K562 (cell line): Measurements from ENCODE around the gene FOXD3. TPM values are rescaled to one million over a fixed set of nuclear protein-coding genes. Genes with fewer than 3 reads are reported as not detected.

Experiments
- NCOR1 ChIP-seq: fragments of 450-650 bp; IDR thresholded peaks from 2 replicates; pipeline ENCODE4 v1.6.1; 2016; ENCODE audit warnings: mild to moderate bottlenecking, moderate library complexity
- OTX1 ChIP-seq: fragments of 450-650 bp; formaldehyde crosslinking; IDR thresholded peaks from 2 replicates; pipeline ENCODE4 v1.4.0; 2022; ENCODE audit warnings: mild to moderate bottlenecking
- RBFOX2 ChIP-seq: fragments of 200-400 bp; formaldehyde crosslinking; IDR thresholded peaks from 2 replicates; pipeline ENCODE4 v1.6.1; 2017; ENCODE audit warnings: low read depth, mild to moderate bottlenecking, low read length, moderate library complexity
- polyA plus RNA-seq, 8 experiments: library from polyadenylated mRNA; depleted of rRNA in 4 of 8; stranded (reverse) in 5 of 8; unstranded in 3 of 8; fragments of >200 nt; fragmentation: Nextera tagmentation in 2 of 8; fragmentation: Illumina TruSeq in 1 of 8; extraction: Ambion mirVana in 2 of 8; extraction: Trizol in 1 of 8; gene quantifications; 2 replicates each; pipeline versions ENCODE4 v1.2.1 to v1.2.3, GENCODE V29; 2011 to 2014; ENCODE audit warnings: inconsistent platforms in 1 of 8, missing spikeins in 1 of 8
- total RNA-seq, 7 experiments: library from RNA; depleted of rRNA in 6 of 7; stranded (reverse); fragments of >200 nt in 6 of 7; fragmentation: Illumina TruSeq in 2 of 7; extraction: Trizol in 2 of 7; gene quantifications; 2 replicates each; pipeline versions ENCODE4 v1.2.1 to v1.2.3, GENCODE V29; 2011 to 2021; ENCODE audit warnings: low replicate concordance in 1 of 7
- TF ChIP-seq, protein P1 (sequence below), 2 experiments: fragments of 450-650 bp in 1 of 2; sonication (generic) in 1 of 2; formaldehyde crosslinking in 1 of 2; IDR thresholded peaks; 2 replicates each; pipeline versions ENCODE4 v1.7.1 to v1.9.0; 2016 to 2022; ENCODE audit warnings: inconsistent platforms in 1 of 2, mild to moderate bottlenecking in 1 of 2, missing genetic modification reagents in 1 of 2
- TF ChIP-seq, protein P2 (sequence below): sonication (generic); IDR thresholded peaks from 2 replicates; pipeline ENCODE4 v1.6.1; 2016

The FOXD3 gene
- total and polyA plus RNA-seq, 9 of the 15 experiments (the other 6 are each of a cell fraction or from before 2014, with no cell fraction given) = 0.06 to 0.45 (median 0.10) TPM; not detected in 2

DNA sequence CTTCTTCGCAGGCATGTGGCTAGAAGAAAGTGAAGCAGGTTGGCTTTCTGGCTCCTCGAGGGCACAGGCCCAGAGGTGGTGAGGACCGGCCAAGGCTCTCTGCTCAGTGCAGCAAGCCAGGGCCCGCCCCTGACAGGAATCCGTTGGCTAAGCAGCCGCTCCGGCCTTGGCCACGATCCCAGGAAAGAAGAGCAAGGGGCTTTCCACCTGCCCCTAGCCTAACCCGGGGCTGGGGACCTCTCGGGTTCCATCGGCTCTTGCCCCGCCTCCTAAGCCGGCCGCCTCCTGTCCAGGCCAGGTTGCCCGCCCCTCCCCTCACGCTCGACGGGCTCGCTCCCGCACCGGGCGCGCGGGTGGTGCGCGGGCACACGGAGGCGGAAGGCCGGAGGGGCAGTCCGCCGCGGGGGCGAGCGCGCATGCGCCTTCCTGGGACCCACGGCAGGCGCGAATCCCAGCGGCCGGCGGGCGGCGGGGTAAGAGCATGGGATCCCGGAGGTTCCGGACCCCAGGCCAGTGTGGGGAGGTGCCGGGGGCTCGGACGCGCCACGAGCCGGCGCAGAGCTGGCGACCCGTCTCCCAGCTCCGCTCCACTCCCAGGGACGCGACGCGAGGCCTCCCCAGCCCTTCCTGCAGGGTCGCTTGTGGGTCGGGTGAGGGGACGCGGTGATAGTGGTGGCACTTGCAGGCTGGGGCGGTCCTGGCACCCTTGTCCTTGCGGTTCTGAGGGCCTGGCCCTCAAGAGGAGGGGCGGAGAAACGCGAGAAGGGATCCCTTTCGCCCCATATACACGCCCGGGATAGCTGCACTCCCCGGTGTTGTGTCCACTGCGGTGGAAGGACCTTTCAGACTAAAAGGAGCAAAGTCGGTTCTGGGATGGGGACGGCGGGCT, 45.1 kb downstream of the FOXD3 start, which contains the start of gene ALG6 (continued):
- TF ChIP-seq, protein P1, sequence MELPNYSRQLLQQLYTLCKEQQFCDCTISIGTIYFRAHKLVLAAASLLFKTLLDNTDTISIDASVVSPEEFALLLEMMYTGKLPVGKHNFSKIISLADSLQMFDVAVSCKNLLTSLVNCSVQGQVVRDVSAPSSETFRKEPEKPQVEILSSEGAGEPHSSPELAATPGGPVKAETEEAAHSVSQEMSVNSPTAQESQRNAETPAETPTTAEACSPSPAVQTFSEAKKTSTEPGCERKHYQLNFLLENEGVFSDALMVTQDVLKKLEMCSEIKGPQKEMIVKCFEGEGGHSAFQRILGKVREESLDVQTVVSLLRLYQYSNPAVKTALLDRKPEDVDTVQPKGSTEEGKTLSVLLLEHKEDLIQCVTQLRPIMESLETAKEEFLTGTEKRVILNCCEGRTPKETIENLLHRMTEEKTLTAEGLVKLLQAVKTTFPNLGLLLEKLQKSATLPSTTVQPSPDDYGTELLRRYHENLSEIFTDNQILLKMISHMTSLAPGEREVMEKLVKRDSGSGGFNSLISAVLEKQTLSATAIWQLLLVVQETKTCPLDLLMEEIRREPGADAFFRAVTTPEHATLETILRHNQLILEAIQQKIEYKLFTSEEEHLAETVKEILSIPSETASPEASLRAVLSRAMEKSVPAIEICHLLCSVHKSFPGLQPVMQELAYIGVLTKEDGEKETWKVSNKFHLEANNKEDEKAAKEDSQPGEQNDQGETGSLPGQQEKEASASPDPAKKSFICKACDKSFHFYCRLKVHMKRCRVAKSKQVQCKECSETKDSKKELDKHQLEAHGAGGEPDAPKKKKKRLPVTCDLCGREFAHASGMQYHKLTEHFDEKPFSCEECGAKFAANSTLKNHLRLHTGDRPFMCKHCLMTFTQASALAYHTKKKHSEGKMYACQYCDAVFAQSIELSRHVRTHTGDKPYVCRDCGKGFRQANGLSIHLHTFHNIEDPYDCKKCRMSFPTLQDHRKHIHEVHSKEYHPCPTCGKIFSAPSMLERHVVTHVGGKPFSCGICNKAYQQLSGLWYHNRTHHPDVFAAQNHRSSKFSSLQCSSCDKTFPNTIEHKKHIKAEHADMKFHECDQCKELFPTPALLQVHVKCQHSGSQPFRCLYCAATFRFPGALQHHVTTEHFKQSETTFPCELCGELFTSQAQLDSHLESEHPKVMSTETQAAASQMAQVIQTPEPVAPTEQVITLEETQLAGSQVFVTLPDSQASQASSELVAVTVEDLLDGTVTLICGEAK (IDR thresholded peaks at IDR 0.05) = peak; percentile 22; the same call in 1 of the 2 replicates
- TF ChIP-seq, protein P1 (CRISPR knock-in tag; IDR thresholded peaks at IDR 0.05) = no peak
- TF ChIP-seq, protein P2, sequence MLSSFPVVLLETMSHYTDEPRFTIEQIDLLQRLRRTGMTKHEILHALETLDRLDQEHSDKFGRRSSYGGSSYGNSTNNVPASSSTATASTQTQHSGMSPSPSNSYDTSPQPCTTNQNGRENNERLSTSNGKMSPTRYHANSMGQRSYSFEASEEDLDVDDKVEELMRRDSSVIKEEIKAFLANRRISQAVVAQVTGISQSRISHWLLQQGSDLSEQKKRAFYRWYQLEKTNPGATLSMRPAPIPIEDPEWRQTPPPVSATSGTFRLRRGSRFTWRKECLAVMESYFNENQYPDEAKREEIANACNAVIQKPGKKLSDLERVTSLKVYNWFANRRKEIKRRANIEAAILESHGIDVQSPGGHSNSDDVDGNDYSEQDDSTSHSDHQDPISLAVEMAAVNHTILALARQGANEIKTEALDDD = no peak
- no peak for TF ChIP-seq OTX1 (CRISPR knock-in tag)
- no peak for TF ChIP-seq NCOR1
- peak; percentile 97 for TF ChIP-seq RBFOX2
